ENCODE measurements around the gene SUGCT.
"Not testable (repeated sequence)": the region's sequence is repeated elsewhere in the genome, so short reads cannot be mapped to it uniquely, and the experiment has no call there.

The SUGCT gene

GRCh38 chr7:40098810-40099209 is 36.0 kb upstream of the SUGCT start:
- TF ChIP-seq, protein P1, sequence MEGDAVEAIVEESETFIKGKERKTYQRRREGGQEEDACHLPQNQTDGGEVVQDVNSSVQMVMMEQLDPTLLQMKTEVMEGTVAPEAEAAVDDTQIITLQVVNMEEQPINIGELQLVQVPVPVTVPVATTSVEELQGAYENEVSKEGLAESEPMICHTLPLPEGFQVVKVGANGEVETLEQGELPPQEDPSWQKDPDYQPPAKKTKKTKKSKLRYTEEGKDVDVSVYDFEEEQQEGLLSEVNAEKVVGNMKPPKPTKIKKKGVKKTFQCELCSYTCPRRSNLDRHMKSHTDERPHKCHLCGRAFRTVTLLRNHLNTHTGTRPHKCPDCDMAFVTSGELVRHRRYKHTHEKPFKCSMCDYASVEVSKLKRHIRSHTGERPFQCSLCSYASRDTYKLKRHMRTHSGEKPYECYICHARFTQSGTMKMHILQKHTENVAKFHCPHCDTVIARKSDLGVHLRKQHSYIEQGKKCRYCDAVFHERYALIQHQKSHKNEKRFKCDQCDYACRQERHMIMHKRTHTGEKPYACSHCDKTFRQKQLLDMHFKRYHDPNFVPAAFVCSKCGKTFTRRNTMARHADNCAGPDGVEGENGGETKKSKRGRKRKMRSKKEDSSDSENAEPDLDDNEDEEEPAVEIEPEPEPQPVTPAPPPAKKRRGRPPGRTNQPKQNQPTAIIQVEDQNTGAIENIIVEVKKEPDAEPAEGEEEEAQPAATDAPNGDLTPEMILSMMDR (IDR thresholded peaks at IDR 0.05; ENCODE audit: low read depth, low read length, missing control alignments): no peak
- no peak for DNase-seq (ENCODE audit: extremely low read depth, low read depth)
- no peak overlapping the region for H3K4me3 ChIP-seq (replicated peaks; ENCODE audit: low read depth, low read length)

GRCh38 chr7:40099837-40100236 is 35.0 kb upstream of the SUGCT start:
- TF ChIP-seq, protein P1 (IDR thresholded peaks at IDR 0.05; ENCODE audit: low read depth, low read length, missing control alignments): no peak
- no peak overlapping the region for H3K4me3 ChIP-seq (replicated peaks; ENCODE audit: low read depth, low read length)
- DNase-seq (ENCODE audit: extremely low read depth, low read depth): no peak

GRCh38 chr7:40101201-40101600 is 33.6 kb upstream of the SUGCT start:
- TF ChIP-seq, protein P1 (IDR thresholded peaks at IDR 0.05; ENCODE audit: low read depth, low read length, missing control alignments): no peak
- no peak for DNase-seq (ENCODE audit: extremely low read depth, low read depth)
- H3K4me3 ChIP-seq (replicated peaks; ENCODE audit: low read depth, low read length): no peak overlapping the region

DNA sequence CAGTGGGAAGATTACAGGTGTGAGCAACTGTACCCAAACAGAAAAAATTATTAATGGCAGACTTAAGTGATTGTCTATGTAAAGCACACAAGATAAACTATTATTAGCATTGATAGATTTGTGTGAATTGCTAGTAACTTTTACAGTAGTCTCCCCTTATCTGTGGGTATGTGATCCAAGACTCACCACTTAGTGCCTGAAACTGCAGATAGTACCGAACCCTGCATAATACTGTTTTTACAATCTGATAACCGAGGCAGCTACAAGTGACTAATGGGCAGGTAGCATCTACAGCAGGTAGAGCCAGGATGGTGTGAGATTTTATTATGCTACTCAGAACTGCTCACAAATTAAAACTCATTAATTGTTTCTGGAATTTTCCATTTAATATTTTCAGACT is 31.9 kb upstream of the SUGCT start:
- TF ChIP-seq, protein P1 (IDR thresholded peaks at IDR 0.05; ENCODE audit: low read depth, low read length, missing control alignments): no peak
- no peak for DNase-seq (ENCODE audit: extremely low read depth, low read depth)
- H3K4me3 ChIP-seq (replicated peaks; ENCODE audit: low read depth, low read length): no peak overlapping the region

GRCh38 chr7:40105879-40106473 is 28.8 kb upstream of the SUGCT start:
- H3K4me3 ChIP-seq (replicated peaks; ENCODE audit: low read depth, low read length): no peak overlapping the region
- TF ChIP-seq, protein P1 (IDR thresholded peaks at IDR 0.05; ENCODE audit: low read depth, low read length, missing control alignments): no peak
- no peak for DNase-seq (ENCODE audit: extremely low read depth, low read depth)

- DNase-seq (ENCODE audit: extremely low read depth, low read depth): no peak
- no peak overlapping the region for H3K4me3 ChIP-seq (replicated peaks; ENCODE audit: low read depth, low read length)
- TF ChIP-seq, protein P1 (IDR thresholded peaks at IDR 0.05; ENCODE audit: low read depth, low read length, missing control alignments): no peak
Measured at GRCh38 chr7:40115936-40116335, 18.9 kb upstream of the SUGCT start.

- not testable (repeated sequence) for H3K4me3 ChIP-seq (replicated peaks; ENCODE audit: low read depth, low read length); DNase-seq (ENCODE audit: extremely low read depth, low read depth)
Measured at GRCh38 chr7:40117199-40117598, 17.6 kb upstream of the SUGCT start.

GRCh38 chr7:40118201-40118600 is 16.6 kb upstream of the SUGCT start:
- H3K4me3 ChIP-seq (replicated peaks; ENCODE audit: low read depth, low read length); DNase-seq (ENCODE audit: extremely low read depth, low read depth): not testable (repeated sequence)
